Omental fat pad (tissue), 4 donors: ENCODE measurements around the gene EPB41L4B. TPM values are rescaled to one million over a fixed set of nuclear protein-coding genes. Genes with fewer than 3 reads are reported as not detected.

Source experiments
- ATAC-seq: fragments of 150-250 bp; one replicate; pipeline ENCODE4 v1.9.1; 2016; ENCODE audit warnings: mild to moderate bottlenecking, moderate library complexity; ENCODE audit not compliant: low FRiP score
- DNase-seq: peaks from one replicate; pipeline ENCODE4 v3.0.0-alpha.2; 2019; ENCODE audit warnings: low spot score
- CTCF ChIP-seq, 3 donors: fragments of 450-650 bp; IDR thresholded peaks; one replicate each; pipeline ENCODE4 v1.5.1; 2016 to 2017; ENCODE audit warnings: antibody characterized with exemption in 3 of 3, mild to moderate bottlenecking in 3 of 3, moderate library complexity in 2 of 3
- total RNA-seq, 4 donors: library from RNA; depleted of rRNA; stranded (reverse); fragments of >200 nt; gene quantifications; one replicate each; pipeline ENCODE4 v1.1.0, GENCODE V29; 2016

The EPB41L4B gene
- total RNA-seq, 4 donors from 2014 or later = 6.3 to 47.7 (median 33.6) TPM

- DNase-seq (no peak), ATAC-seq (no peak)
- no peak for TF ChIP-seq CTCF (IDR thresholded peaks at IDR 0.05)
These were observed 158.2 kb downstream of the EPB41L4B start for GRCh38 chr9:109162677-109163076.

DNA sequence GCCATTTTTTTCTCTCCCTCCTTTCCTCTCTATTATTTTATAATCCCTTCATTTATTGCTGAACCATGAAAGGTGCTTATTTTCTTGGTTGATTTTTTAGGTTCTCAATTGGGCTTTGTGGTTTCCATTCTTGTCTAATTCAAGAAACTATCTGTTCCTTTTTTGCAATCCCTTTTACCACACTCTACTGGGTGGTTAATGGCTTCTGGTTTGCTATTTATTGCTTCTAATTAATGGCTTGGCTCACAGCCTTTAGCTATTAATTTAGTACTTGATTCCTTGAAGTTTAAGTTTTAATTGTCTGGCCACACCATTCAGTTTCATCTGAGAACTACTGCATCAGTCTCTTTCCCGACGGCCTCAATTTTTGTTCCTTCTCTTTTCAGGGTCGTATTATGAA is 159.4 kb downstream of the EPB41L4B start:
- ATAC-seq (no peak), DNase-seq (no peak)
- no peak for TF ChIP-seq CTCF (IDR thresholded peaks at IDR 0.05)

DNA sequence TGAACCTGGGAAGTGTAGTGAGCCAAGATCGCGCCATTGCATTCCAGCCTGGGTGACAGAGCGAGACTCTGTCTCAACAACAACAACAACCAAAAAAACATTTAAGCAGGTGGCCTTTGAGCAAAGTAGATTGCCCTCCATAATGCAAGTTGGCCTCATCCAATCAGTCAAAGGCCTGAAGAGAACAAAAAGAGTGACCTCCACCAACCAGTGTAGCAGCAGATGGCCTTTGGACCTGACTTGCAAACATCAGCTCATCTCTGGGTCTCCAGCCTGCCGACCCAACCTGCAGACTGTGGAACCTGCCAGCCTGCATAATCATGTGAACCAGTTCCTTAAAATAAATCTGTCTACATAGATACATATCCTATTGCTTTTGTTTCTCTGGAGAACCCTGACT is 161.3 kb downstream of the EPB41L4B start:
- ATAC-seq = no peak
- DNase-seq = no peak
- TF ChIP-seq CTCF (IDR thresholded peaks at IDR 0.05) = no peak

GRCh38 chr9:109158651-109159050 is 162.2 kb downstream of the EPB41L4B start:
- TF ChIP-seq CTCF (IDR thresholded peaks at IDR 0.05) = no peak
- DNase-seq = no peak
- no peak for ATAC-seq

- ATAC-seq = no peak
- DNase-seq = no peak
- no peak for TF ChIP-seq CTCF (IDR thresholded peaks at IDR 0.05)
These were observed 164.2 kb downstream of the EPB41L4B start for GRCh38 chr9:109156708-109157107.

DNA sequence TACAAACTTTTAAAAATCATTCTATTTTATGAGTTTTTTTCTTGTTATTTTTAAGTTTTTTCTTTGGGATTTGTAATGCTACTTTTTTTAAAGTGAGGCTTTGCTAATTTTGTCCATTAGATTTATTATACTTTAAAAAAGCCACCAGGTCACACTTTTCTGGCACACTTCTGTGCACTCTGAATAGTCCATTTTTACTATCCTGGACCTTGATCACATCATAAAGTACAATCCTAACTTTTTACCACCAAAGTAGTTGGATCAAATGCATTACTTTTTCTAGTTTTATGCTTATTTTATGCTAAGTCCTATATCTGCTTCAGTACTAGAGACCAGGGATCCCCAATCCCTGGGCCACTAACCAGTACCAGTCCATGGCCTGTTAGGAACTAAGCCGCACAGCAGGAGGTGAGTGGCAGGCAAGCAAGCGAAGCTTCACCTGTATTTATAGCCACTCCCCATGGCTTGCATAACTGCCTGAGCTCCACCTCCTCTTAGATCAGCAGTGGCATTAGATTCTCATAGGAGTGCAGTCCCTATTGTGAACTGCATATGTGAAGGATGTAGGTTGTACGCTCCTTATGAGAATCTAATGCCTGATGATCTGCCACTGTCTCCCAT is 169.8 kb downstream of the EPB41L4B start:
- ATAC-seq (no peak), DNase-seq (no peak)
- TF ChIP-seq CTCF (IDR thresholded peaks at IDR 0.05) = no peak

DNA sequence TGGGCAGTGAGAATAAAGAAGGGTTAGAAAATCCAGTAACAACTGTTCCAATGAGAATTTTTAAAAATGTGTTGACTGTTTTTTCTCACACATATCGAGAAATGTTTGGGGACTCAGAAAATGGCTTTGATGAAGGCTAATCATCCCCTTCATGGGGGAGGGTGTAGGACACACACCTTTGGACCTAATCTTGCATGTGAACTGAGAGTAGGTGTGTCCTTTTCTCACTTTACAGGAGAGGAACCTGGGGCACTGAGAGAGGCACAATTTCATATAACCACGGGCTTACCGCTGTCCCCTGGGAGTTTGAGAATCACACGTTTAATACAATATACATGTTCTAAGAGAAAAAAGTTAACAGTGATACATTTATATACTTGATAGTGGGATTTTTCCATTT is 171.1 kb downstream of the EPB41L4B start:
- TF ChIP-seq CTCF (IDR thresholded peaks at IDR 0.05) = no peak
- DNase-seq (no peak), ATAC-seq (no peak)
